HepG2 (cell line): ENCODE data around the gene BAG3. TPM values are rescaled to one million over a fixed set of nuclear protein-coding genes. Genes with fewer than 3 reads are reported as not detected.
A peak's percentile ranks its signal among the peaks of the same experiment; 100 is the strongest.

Source experiments
- CREM ChIP-seq, 2 experiments: sonication (generic) in 1 of 2; formaldehyde crosslinking in 1 of 2; IDR thresholded peaks; 2 replicates each; pipeline versions ENCODE4 v1.4.0 to v1.6.1; 2016 to 2020; ENCODE audit warnings: antibody characterized with exemption in 1 of 2, mild to moderate bottlenecking in 1 of 2, missing genetic modification reagents in 1 of 2
- MTF1 ChIP-seq: sonication (generic); formaldehyde crosslinking; IDR thresholded peaks from 2 replicates; pipeline ENCODE4 v1.5.0; 2020; ENCODE audit warnings: missing genetic modification reagents
- PBX3 ChIP-seq: sonication (generic); formaldehyde crosslinking; IDR thresholded peaks from 2 replicates; pipeline ENCODE4 v1.8.1; 2023; ENCODE audit warnings: missing genetic modification reagents, inconsistent platforms, borderline replicate concordance
- PRMT3 ChIP-seq: sonication (generic); formaldehyde crosslinking; IDR thresholded peaks from 2 replicates; pipeline ENCODE4 v1.8.1; 2022; ENCODE audit warnings: low read depth, mild to moderate bottlenecking, moderate library complexity, missing genetic modification reagents, borderline replicate concordance
- SAP130 ChIP-seq: IDR thresholded peaks from 2 replicates; pipeline ENCODE4 v1.6.1; 2016; ENCODE audit warnings: low read depth
- SNAPC4 ChIP-seq: sonication (generic); formaldehyde crosslinking; IDR thresholded peaks from 2 replicates; pipeline ENCODE4 v1.4.0; 2020; ENCODE audit warnings: mild to moderate bottlenecking, missing genetic modification reagents
- THYN1 ChIP-seq: sonication (generic); formaldehyde crosslinking; IDR thresholded peaks from 2 replicates; pipeline ENCODE4 v1.8.1; 2023; ENCODE audit warnings: low read depth, mild to moderate bottlenecking, moderate library complexity, missing genetic modification reagents, borderline replicate concordance
- ZNF333 ChIP-seq: sonication (generic); formaldehyde crosslinking; IDR thresholded peaks from 2 replicates; pipeline ENCODE4 v1.4.0; 2020; ENCODE audit warnings: mild to moderate bottlenecking, missing genetic modification reagents, borderline replicate concordance
- ZNF687 ChIP-seq: sonication (generic); formaldehyde crosslinking; IDR thresholded peaks from 2 replicates; pipeline ENCODE4 v1.5.1; 2020; ENCODE audit warnings: mild to moderate bottlenecking, missing genetic modification reagents, moderate library complexity
- polyA plus RNA-seq, 8 experiments: library from polyadenylated mRNA; depleted of rRNA in 3 of 8; stranded (reverse) in 7 of 8; unstranded in 1 of 8; fragments of >200 nt; fragmentation: Illumina TruSeq in 4 of 8; extraction: Trizol in 4 of 8; gene quantifications; 2 replicates each; pipeline versions ENCODE4 v1.2.1 to v1.2.3, GENCODE V29; 2011 to 2016; ENCODE audit warnings: low read depth in 4 of 8, missing spikeins in 1 of 8, mixed read lengths in 1 of 8; ENCODE audit not compliant: insufficient read depth in 1 of 8
- total RNA-seq, 5 experiments: library from RNA; depleted of rRNA; stranded (reverse); fragments of >200 nt; fragmentation: Illumina TruSeq; extraction: Trizol; gene quantifications; 2 replicates each; pipeline ENCODE4 v1.2.3, GENCODE V29; 2016; ENCODE audit warnings: low read depth in 1 of 5
- TF ChIP-seq, protein P1 (sequence below): sonication (generic); formaldehyde crosslinking; IDR thresholded peaks from 2 replicates; pipeline ENCODE4 v1.5.0; 2020; ENCODE audit warnings: mild to moderate bottlenecking, missing genetic modification reagents, borderline replicate concordance

Gene BAG3
- total and polyA plus RNA-seq, 2 of the 13 experiments (the other 11 are each of a cell fraction or from before 2014, with no cell fraction given) = 2.9 to 6.7 TPM

GRCh38 chr10:119725828-119726675 lies 74.9 kb downstream of the BAG3 start, which contains the start of gene INPP5F (continued):
- no peak for TF ChIP-seq PBX3 (CRISPR knock-in tag)
- TF ChIP-seq, protein P1, sequence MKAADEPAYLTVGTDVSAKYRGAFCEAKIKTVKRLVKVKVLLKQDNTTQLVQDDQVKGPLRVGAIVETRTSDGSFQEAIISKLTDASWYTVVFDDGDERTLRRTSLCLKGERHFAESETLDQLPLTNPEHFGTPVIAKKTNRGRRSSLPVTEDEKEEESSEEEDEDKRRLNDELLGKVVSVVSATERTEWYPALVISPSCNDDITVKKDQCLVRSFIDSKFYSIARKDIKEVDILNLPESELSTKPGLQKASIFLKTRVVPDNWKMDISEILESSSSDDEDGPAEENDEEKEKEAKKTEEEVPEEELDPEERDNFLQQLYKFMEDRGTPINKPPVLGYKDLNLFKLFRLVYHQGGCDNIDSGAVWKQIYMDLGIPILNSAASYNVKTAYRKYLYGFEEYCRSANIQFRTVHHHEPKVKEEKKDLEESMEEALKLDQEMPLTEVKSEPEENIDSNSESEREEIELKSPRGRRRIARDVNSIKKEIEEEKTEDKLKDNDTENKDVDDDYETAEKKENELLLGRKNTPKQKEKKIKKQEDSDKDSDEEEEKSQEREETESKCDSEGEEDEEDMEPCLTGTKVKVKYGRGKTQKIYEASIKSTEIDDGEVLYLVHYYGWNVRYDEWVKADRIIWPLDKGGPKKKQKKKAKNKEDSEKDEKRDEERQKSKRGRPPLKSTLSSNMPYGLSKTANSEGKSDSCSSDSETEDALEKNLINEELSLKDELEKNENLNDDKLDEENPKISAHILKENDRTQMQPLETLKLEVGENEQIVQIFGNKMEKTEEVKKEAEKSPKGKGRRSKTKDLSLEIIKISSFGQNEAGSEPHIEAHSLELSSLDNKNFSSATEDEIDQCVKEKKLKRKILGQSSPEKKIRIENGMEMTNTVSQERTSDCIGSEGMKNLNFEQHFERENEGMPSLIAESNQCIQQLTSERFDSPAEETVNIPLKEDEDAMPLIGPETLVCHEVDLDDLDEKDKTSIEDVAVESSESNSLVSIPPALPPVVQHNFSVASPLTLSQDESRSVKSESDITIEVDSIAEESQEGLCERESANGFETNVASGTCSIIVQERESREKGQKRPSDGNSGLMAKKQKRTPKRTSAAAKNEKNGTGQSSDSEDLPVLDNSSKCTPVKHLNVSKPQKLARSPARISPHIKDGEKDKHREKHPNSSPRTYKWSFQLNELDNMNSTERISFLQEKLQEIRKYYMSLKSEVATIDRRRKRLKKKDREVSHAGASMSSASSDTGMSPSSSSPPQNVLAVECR = peak; percentile 41; the same call in 1 of the 2 replicates
- TF ChIP-seq PRMT3 = 0 out of 2 replicates have a peak, but pooled peaks have one; percentile 39
- no peak for TF ChIP-seq THYN1
- TF ChIP-seq SAP130 (CRISPR knock-in tag) = peak; percentile 10
- no peak for TF ChIP-seq CREM (IDR thresholded peaks at IDR 0.05)
- TF ChIP-seq CREM (CRISPR knock-in tag; IDR thresholded peaks at IDR 0.05) = no peak
- TF ChIP-seq ZNF333 (CRISPR knock-in tag) = no peak
- TF ChIP-seq ZNF687 (CRISPR knock-in tag) = peak; percentile 65
- TF ChIP-seq SNAPC4 (CRISPR knock-in tag) = no peak; the same call in 1 of the 2 replicates
- TF ChIP-seq MTF1 (CRISPR knock-in tag) = no peak
